GM18867 (cell line): Measurements from ENCODE around the gene DUSP12.
"Not testable (repeated sequence)": the region's sequence is repeated elsewhere in the genome, so short reads cannot be mapped to it uniquely, and the experiment has no call there.

Experiments
- ATAC-seq: cut with Tn5 transposase; IDR thresholded peaks from one replicate; pipeline ENCODE4 v1.9.1; 2021; ENCODE audit warnings: mild to moderate bottlenecking, moderate library complexity; ENCODE audit not compliant: unreplicated experiment

Gene DUSP12

DNA sequence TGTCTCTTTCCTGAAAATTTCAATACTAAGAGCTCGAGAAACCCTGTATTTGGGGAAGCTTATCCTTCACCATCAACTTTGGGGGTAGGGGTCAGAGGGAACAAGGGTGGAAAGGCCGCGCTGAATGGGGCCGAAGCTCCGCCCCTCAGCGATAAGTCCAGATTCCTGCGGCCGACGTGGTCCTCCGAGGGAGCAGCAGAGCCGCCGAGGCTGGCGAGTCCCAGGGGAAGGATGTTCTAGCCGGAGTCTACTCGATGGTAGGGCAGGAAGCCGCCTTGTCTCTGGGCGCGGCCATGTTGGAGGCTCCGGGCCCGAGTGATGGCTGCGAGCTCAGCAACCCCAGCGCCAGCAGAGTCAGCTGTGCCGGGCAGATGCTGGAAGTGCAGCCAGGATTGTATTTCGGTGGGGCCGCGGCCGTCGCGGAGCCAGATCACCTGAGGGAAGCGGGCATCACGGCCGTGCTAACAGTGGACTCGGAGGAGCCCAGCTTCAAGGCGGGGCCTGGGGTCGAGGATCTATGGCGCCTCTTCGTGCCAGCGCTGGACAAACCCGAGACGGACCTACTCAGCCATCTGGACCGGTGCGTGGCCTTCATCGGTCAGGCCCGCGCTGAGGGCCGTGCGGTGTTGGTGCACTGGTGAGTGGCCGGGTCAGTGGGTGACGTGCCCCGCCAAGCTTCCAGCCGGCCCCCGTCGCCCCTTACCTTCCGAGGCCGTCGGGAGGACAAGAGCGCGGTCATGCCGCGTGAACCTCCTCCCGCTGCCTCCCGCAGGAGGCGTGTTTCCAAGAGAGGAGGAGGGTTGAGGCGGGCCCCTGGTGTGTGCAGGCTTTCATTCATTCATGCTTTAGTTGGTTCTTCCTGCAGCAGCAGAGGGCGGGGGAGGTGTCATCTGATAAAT, at the start of gene DUSP12:
TSS of gene DUSP12 (plus strand) at position 278 of the 899 bp plus-strand sequence. CDS start at position 294, 16 bp downstream.
- peak; percentile 93 for ATAC-seq

GRCh38 chr1:161702250-161702649, 47.3 kb upstream of the DUSP12 start:
- ATAC-seq: no peak

GRCh38 chr1:161705537-161705936, 44.0 kb upstream of the DUSP12 start:
- ATAC-seq: no peak

DNA sequence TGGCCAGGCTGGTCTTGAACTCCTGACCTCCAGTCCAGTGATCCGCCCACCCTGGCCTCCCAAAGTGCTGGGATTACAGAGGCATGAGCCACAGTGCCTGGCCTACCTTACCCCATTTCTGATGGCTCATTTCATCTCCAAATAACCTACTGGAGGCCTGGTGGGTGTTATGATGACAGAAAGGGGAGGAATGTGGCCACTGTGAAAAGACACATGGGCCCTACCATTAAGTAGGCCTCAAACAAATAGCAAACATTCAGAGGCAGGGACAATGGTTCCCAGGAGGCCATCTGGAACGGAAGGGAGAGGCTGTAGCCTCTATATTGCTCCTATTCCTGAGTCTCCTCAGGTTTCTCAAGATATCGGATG, 43.5 kb upstream of the DUSP12 start:
- no peak for ATAC-seq

DNA sequence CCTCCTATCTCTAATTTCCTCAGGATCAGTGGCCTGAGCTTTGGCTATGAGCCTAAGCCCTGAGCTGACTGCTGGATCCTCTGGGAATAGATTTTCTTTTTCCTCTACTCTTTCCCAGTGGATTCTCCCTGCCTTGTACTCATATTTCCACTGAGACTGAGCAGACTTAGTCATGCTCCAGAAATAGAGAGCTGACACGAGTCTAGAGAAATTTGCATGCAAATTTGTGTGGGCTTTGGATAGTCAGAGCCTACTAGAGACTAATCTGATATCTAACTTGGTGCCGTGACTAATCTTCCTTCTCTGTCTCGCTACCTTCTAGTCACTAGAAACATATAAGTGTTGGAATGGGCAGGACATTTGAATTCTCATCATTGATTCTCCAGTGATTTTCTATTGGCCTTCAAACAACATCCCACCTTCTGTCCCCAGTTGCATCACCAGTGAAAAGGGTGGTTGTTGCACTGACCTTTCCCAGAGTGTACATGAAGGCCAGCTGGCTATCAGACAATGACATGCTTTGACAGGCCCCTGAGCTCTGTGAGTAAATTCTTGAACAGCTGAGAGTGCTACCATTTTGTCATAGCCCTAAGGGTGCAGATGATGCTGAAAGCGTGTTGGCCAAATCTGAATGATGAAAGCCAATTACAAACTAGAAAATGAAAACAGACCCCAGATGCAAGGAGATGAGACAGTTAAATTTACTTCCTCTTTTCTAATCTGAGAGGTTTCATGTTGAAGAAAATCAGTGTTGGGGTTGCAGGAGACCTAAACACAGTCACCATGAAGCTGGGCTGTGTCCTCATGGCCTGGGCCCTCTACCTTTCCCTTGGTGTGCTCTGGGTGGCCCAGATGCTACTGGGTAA, 42.9 kb upstream of the DUSP12 start, which contains the start of gene FCRLA:
TSS of gene FCRLA (plus strand) at position 748 of the 866 bp plus-strand sequence. CDS start at position 784, 36 bp downstream.
- ATAC-seq: peak; percentile 72

GRCh38 chr1:161707503-161707902, 42.1 kb upstream of the DUSP12 start:
- ATAC-seq: no peak

DNA sequence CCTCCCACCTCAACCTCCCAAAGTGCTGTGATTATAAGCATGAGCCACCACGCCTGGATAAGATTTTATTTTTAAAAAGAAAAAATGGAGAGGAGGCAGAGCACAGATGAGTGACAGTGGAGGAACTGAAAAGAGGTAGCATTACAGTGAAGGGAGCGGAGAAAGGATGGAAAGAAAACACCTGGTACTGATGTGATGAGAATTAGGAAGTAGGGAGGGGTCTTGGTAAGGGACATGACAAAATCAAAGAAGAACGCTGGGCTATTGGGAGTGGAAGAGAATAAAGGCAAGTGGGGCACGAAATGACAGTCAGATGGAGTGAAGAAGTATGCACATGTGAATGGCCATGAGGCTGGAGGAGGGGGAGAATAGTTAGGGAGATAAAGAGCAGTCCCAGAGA, 40.2 kb upstream of the DUSP12 start:
- ATAC-seq: no peak

DNA sequence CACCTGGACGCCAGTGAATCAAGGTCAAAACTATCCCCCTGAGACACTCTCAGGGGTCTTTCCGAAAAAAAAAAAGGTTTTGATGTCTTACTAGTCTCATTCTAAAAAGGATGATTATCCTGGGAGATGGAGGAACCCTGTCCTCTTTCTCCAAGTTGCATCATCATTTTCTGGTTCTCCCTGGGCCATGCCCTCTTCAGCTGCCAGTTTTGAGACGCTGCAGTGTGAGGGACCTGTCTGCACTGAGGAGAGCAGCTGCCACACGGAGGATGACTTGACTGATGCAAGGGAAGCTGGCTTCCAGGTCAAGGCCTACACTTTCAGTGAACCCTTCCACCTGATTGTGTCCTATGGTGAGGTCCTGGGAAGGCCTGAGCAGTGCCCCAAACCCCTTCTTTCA, 39.0 kb upstream of the DUSP12 start:
- no peak for ATAC-seq

- peak; percentile 61 for ATAC-seq
Observed at GRCh38 chr1:161718559-161719324, 30.8 kb upstream of the DUSP12 start.

- peak; percentile 48 for ATAC-seq
Observed at GRCh38 chr1:161719325-161719611, 30.3 kb upstream of the DUSP12 start.

DNA sequence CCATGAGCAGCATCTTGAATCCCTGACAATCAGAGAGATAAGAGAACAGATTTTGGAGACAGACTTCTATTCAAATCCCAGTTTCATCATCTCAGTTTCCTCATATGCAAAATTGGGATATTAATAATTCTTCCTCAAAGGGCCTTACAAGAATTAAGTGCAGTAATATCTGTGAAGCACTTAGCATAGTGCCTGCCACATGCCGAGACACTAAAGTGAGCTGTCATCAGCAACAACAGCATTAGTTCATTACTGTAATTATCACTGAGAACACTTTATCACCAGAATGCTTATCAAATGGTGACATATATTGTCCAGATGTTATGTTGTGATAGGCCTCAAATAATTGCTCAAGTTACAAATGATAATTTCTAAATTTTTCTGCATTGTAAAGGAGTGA, 29.2 kb upstream of the DUSP12 start:
- no peak for ATAC-seq

DNA sequence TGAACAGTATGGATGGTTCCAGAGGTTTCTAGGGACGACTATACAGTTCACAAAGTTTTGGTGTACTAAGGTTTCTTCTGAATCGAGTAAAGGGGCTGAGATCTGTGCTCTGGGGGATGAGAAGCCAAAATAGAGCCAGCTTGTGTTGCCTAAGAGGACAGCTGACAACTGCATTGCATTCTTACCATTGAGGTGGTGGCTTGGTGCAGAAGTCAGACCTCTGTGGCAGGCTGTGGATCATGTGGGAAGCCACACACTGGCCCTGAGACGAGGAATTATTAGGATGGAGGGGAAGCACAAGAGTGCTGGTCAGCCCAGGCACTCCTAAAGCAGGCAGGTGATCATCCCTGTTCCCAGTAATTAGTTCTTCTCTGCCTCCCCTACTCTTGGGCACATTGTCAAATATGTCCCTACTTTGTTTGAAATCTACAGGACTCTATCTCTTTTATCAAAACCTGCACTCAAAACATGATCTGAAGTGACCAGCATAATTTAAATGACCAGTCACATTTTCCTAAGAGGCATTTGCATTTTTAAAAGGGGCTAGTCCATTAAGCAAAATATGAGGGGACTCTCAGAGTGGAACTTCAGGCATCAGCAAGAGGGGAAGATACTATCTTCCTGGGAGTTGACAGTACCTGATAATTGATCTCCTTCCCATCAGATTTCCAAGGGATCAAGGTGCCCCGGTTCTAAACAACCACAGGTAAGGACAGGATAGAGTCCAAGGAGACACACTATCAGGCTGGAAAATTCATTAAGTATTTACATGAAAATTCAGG, 28.4 kb upstream of the DUSP12 start, which contains the start of gene FCRLB:
TSS of gene FCRLB (plus strand) at position 589 of the 782 bp plus-strand sequence. CDS start 1,129 bp downstream, outside the sequence.
- ATAC-seq: no peak

DNA sequence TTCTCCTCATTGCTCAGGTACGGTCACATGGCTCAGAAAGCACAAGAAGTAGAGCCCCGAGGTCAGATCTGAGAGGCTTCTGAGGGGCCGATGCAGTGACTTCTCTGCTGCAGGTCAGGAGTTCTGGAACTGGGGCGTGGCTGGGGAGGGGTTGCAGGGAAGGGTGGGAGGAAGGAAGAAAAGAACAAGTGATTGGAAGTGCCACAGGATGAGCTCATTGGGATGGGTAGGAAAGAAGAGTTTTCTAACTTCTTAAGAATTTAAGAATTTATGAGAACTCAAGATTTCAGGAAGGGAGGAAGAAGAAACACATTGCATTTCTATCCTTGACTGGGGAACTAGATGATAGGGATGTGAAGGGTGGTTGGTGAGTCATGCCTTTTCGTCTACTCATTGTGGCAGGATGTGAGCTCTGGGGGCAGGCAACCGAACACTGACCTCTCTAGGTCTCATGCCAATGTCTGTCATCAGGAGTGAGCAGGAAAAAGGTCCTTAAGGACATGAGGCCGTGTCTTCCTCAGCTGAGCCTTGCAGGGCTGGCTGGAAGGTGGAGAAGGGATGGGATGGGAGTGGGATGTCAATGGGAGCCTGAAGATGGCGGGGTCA, 27.7 kb upstream of the DUSP12 start:
- ATAC-seq: no peak

- no peak for ATAC-seq
Observed at GRCh38 chr1:161722406-161722805, 27.2 kb upstream of the DUSP12 start.

GRCh38 chr1:161723459-161724141, 26.0 kb upstream of the DUSP12 start:
- no peak for ATAC-seq

GRCh38 chr1:161725258-161725907, 24.2 kb upstream of the DUSP12 start:
- ATAC-seq: not testable (repeated sequence)

DNA sequence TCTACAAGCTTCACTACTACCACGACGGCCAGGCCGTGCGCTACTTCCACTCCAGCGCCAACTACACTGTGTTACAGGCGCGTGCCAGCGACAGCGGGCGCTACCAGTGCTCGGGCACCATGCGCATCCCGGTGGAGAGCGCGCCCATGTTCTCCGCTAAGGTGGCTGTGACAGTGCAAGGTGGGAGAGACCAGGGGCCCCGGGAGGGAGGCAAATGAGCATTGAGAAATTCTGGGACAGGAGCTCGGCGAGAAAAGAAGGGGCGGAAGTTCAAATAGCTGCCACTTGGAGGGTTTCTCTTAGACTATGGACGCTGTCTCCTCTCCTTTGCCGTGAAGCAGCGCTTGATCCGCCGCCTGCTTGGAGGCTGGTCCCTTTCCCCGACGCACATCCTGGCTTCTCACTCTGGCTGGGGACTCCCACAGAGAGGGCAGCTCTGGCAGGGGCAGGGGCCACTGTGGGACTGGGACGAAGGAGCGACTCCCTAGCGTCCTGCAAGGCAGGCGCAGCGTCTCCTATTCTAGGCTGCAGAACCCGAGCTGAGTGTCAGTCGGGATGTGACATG, 23.6 kb upstream of the DUSP12 start:
- ATAC-seq: peak; percentile 26
